ENCODE measurements around the gene CACNA2D4.

Gene CACNA2D4

GRCh38 chr12:1798641-1799020 lies 119.8 kb downstream of the CACNA2D4 start:
- no peak for DNase-seq

- no peak for DNase-seq
Measured at GRCh38 chr12:1797991-1798640, 120.3 kb downstream of the CACNA2D4 start.

GRCh38 chr12:1797011-1797901 lies 121.2 kb downstream of the CACNA2D4 start:
- DNase-seq: peak; percentile 38

GRCh38 chr12:1796515-1797010 lies 121.9 kb downstream of the CACNA2D4 start:
- peak; percentile 7 for DNase-seq

GRCh38 chr12:1795785-1796514 lies 122.5 kb downstream of the CACNA2D4 start:
- peak; percentile 80 for DNase-seq

- DNase-seq: no peak
Measured at GRCh38 chr12:1795221-1795784, 123.1 kb downstream of the CACNA2D4 start.

GRCh38 chr12:1794440-1795090 lies 123.9 kb downstream of the CACNA2D4 start:
- no peak for DNase-seq

- DNase-seq: no peak
Measured at GRCh38 chr12:1793426-1794210, 124.8 kb downstream of the CACNA2D4 start.

- no peak for DNase-seq
Measured at GRCh38 chr12:1792406-1792805, 126.0 kb downstream of the CACNA2D4 start.

- peak; percentile 35 for DNase-seq
Measured at GRCh38 chr12:1791104-1791841, 127.2 kb downstream of the CACNA2D4 start.

GRCh38 chr12:1790444-1790843 lies 128.0 kb downstream of the CACNA2D4 start:
- DNase-seq: no peak

- no peak for DNase-seq
Measured at GRCh38 chr12:1787714-1788113, 130.7 kb downstream of the CACNA2D4 start.

GRCh38 chr12:1782215-1782614 lies 136.2 kb downstream of the CACNA2D4 start:
- no peak for DNase-seq

- DNase-seq: no peak
Measured at GRCh38 chr12:1781772-1782171, 136.7 kb downstream of the CACNA2D4 start.

- no peak for DNase-seq
Measured at GRCh38 chr12:1779783-1780182, 138.7 kb downstream of the CACNA2D4 start.

GRCh38 chr12:1778911-1779310 lies 139.5 kb downstream of the CACNA2D4 start:
- DNase-seq: no peak

GRCh38 chr12:1777798-1778197 lies 140.7 kb downstream of the CACNA2D4 start:
- DNase-seq: no peak

- DNase-seq: no peak
Measured at GRCh38 chr12:1776170-1776921, 142.1 kb downstream of the CACNA2D4 start.

- no peak for DNase-seq
Measured at GRCh38 chr12:1773937-1774655, 144.4 kb downstream of the CACNA2D4 start.
